Progenitor cell of endocrine pancreas (in vitro differentiated cells): Measurements from ENCODE around the gene NEXN. TPM values are rescaled to one million over a fixed set of nuclear protein-coding genes. Genes with fewer than 3 reads are reported as not detected.

ENCODE experiments used
- DNase-seq: peaks from one replicate; pipeline ENCODE4 v3.0.0; 2021; ENCODE audit warnings: low spot score; ENCODE audit not compliant: unreplicated experiment
- H3K27ac Mint-ChIP-seq: 2 replicates; pipeline ENCODE4 v1.8.0; 2021; ENCODE audit warnings: mild to moderate bottlenecking, moderate library complexity, mixed read lengths
- H3K27me3 Mint-ChIP-seq: 2 replicates; pipeline ENCODE4 v1.8.0; 2021; ENCODE audit warnings: mixed read lengths
- H3K36me3 Mint-ChIP-seq: 2 replicates; pipeline ENCODE4 v1.8.0; 2022; ENCODE audit warnings: mixed read lengths; ENCODE audit not compliant: insufficient read depth
- H3K4me1 Mint-ChIP-seq: 2 replicates; pipeline ENCODE4 v1.8.0; 2021; ENCODE audit warnings: low read depth, mixed read lengths
- H3K4me3 Mint-ChIP-seq: 2 replicates; pipeline ENCODE4 v1.8.0; 2021; ENCODE audit warnings: low read depth, mild to moderate bottlenecking, moderate library complexity, mixed read lengths
- H3K9me3 Mint-ChIP-seq: 2 replicates; pipeline ENCODE4 v1.8.0; 2021; ENCODE audit warnings: low read depth, mixed read lengths
- CTCF ChIP-seq: fragments of 200-600 bp; sonication (generic); IDR thresholded peaks from one replicate; pipeline ENCODE4 v1.5.0; 2021; ENCODE audit warnings: antibody characterized with exemption, mild to moderate bottlenecking; ENCODE audit not compliant: unreplicated experiment
- total RNA-seq: library from RNA; stranded (reverse); gene quantifications from 2 replicates; pipeline ENCODE4 v1.2.1, GENCODE V29; 2021

NEXN gene
- total RNA-seq, 1 donor from 2014 or later: 6.5 TPM

- DNase-seq: no peak
- Mint-ChIP-seq H3K27me3 (no peaks in the 10 kb centered on the region), H3K27ac (no peak overlapping the region), H3K4me3 (no peak overlapping the region), H3K9me3 (no peaks in the 10 kb centered on the region), H3K36me3 (peaks cover 37% of the 10 kb centered on the region), H3K4me1 (no peaks in the 10 kb centered on the region)
- no peak for TF ChIP-seq CTCF
These were observed 67.3 kb downstream of the NEXN start for GRCh38 chr1:77955709-77956108.

- peaks cover 40% of the 10 kb centered on the region for H3K36me3 Mint-ChIP-seq
- H3K27ac Mint-ChIP-seq: no peak overlapping the region
- no peaks in the 10 kb centered on the region for H3K4me1 Mint-ChIP-seq
- no peaks in the 10 kb centered on the region for H3K9me3 Mint-ChIP-seq
- no peak overlapping the region for H3K4me3 Mint-ChIP-seq
- no peak for TF ChIP-seq CTCF
- no peaks in the 10 kb centered on the region for H3K27me3 Mint-ChIP-seq
- DNase-seq: no peak
These were observed 68.0 kb downstream of the NEXN start for GRCh38 chr1:77956464-77956863.

GRCh38 chr1:77958391-77958790 lies 70.0 kb downstream of the NEXN start:
- Mint-ChIP-seq H3K27me3 (no peaks in the 10 kb centered on the region), H3K36me3 (peaks cover 41% of the 10 kb centered on the region), H3K9me3 (no peaks in the 10 kb centered on the region), H3K27ac (peak overlapping the region; percentile 7), H3K4me1 (peaks cover 8% of the 10 kb centered on the region), H3K4me3 (no peak overlapping the region)
- DNase-seq: no peak
- TF ChIP-seq CTCF: no peak

GRCh38 chr1:77958850-77959249 lies 70.4 kb downstream of the NEXN start:
- H3K36me3 Mint-ChIP-seq: peaks cover 41% of the 10 kb centered on the region
- peak overlapping the region; percentile 7 for H3K27ac Mint-ChIP-seq
- H3K27me3 Mint-ChIP-seq: no peaks in the 10 kb centered on the region
- no peak overlapping the region for H3K4me3 Mint-ChIP-seq
- no peaks in the 10 kb centered on the region for H3K9me3 Mint-ChIP-seq
- H3K4me1 Mint-ChIP-seq: peaks cover 8% of the 10 kb centered on the region
- no peak for DNase-seq
- no peak for TF ChIP-seq CTCF

- no peak for DNase-seq
- H3K4me3 Mint-ChIP-seq: no peak overlapping the region
- no peaks in the 10 kb centered on the region for H3K27me3 Mint-ChIP-seq
- no peaks in the 10 kb centered on the region for H3K9me3 Mint-ChIP-seq
- no peak overlapping the region for H3K27ac Mint-ChIP-seq
- H3K36me3 Mint-ChIP-seq: peaks cover 47% of the 10 kb centered on the region
- no peak for TF ChIP-seq CTCF
- peaks cover 8% of the 10 kb centered on the region for H3K4me1 Mint-ChIP-seq
These were observed 73.0 kb downstream of the NEXN start for GRCh38 chr1:77961392-77961791.

- Mint-ChIP-seq H3K27ac (peak overlapping the region; percentile 63), H3K9me3 (no peaks in the 10 kb centered on the region), H3K4me1 (peaks cover 8% of the 10 kb centered on the region), H3K27me3 (no peaks in the 10 kb centered on the region), H3K36me3 (peaks cover 45% of the 10 kb centered on the region), H3K4me3 (no peak overlapping the region)
- no peak for DNase-seq
- no peak for TF ChIP-seq CTCF
These were observed 77.9 kb downstream of the NEXN start for GRCh38 chr1:77966291-77966690.
